Measurements from ENCODE around the gene SLC36A4. TPM values are rescaled to one million over a fixed set of nuclear protein-coding genes. Genes with fewer than 3 reads are reported as not detected.
"Not testable (repeated sequence)": the region's sequence is repeated elsewhere in the genome, so short reads cannot be mapped to it uniquely, and the experiment has no call there.

SLC36A4 gene
- total RNA-seq, 1 donor from 2014 or later: 8.4 TPM

- no peak for ATAC-seq
These were observed 80.2 kb downstream of the SLC36A4 start for GRCh38 chr11:93117565-93117964.

- ATAC-seq: no peak
These were observed 81.0 kb downstream of the SLC36A4 start for GRCh38 chr11:93116641-93117441.

GRCh38 chr11:93114304-93114703, 83.5 kb downstream of the SLC36A4 start:
- no peak for ATAC-seq

- no peak for ATAC-seq
These were observed 84.0 kb downstream of the SLC36A4 start for GRCh38 chr11:93113824-93114223.

GRCh38 chr11:93111147-93111546, 86.6 kb downstream of the SLC36A4 start:
- not testable (repeated sequence) for ATAC-seq

GRCh38 chr11:93100211-93100610, 97.6 kb downstream of the SLC36A4 start:
- ATAC-seq: no peak

- no peak for ATAC-seq
These were observed 98.0 kb downstream of the SLC36A4 start for GRCh38 chr11:93099806-93100205.

Other genes with a start within 250 kb of the SLC36A4 start
- not detected for gene MTNR1B, start 228.3 kb downstream of the SLC36A4 start, total RNA-seq
- gene DEUP1, start 132.8 kb upstream of the SLC36A4 start, total RNA-seq: not detected

Measured in esophagus mucosa (tissue), 1 donor.